Cardiac muscle cell (in vitro differentiated cells and primary cell): Measurements from ENCODE around the gene DENND5B. TPM values are rescaled to one million over a fixed set of nuclear protein-coding genes. Genes with fewer than 3 reads are reported as not detected.

Experiments used
- DNase-seq, 2 donors: peaks; one replicate each; pipeline versions ENCODE4 v3.0.0 to v3.0.0-alpha.2; 2010 to 2017; ENCODE audit warnings: low read depth in 1 of 2, low spot score in 1 of 2
- H3K27ac ChIP-seq: fragments of 200-600 bp; sonication (generic); 2 replicates; pipeline ENCODE4 v1.5.1; 2016
- H3K27me3 ChIP-seq: fragments of 200-600 bp; sonication (generic); 2 replicates; pipeline ENCODE4 v1.6.0; 2016; ENCODE audit warnings: control low read depth
- H3K36me3 ChIP-seq: fragments of 200-600 bp; sonication (generic); 2 replicates; pipeline ENCODE4 v1.5.1; 2016; ENCODE audit warnings: control low read depth
- H3K4me1 ChIP-seq: fragments of 200-600 bp; sonication (generic); 2 replicates; pipeline ENCODE4 v1.8.1; 2017; ENCODE audit warnings: low read depth, mild to moderate bottlenecking, mixed run types
- H3K4me3 ChIP-seq: fragments of 200-600 bp; sonication (generic); 2 replicates; pipeline ENCODE4 v1.5.1; 2016; ENCODE audit warnings: mild to moderate bottlenecking
- H3K9me3 ChIP-seq: fragments of 200-600 bp; sonication (generic); 2 replicates; pipeline ENCODE4 v1.5.1; 2017; ENCODE audit warnings: low read depth, mild to moderate bottlenecking, control low read depth
- polyA plus RNA-seq: library from polyadenylated mRNA; unstranded; fragments of >200 nt; fragmentation: Nextera tagmentation; extraction: Ambion mirVana; gene quantifications from 2 replicates; pipeline ENCODE4 v1.2.1, GENCODE V29; 2016
- total RNA-seq: library from RNA; depleted of rRNA; stranded (reverse); fragments of >200 nt; gene quantifications from 2 replicates; pipeline ENCODE4 v1.2.3, GENCODE V29; 2016
- TF ChIP-seq, protein P1 (sequence below): IDR thresholded peaks from 2 replicates; pipeline ENCODE4 v1.5.1; 2012; ENCODE audit warnings: low read depth, mild to moderate bottlenecking, low read length

Gene DENND5B
- total and polyA plus RNA-seq, 2 experiments from 2014 or later = 40.4 to 121 TPM

DNA sequence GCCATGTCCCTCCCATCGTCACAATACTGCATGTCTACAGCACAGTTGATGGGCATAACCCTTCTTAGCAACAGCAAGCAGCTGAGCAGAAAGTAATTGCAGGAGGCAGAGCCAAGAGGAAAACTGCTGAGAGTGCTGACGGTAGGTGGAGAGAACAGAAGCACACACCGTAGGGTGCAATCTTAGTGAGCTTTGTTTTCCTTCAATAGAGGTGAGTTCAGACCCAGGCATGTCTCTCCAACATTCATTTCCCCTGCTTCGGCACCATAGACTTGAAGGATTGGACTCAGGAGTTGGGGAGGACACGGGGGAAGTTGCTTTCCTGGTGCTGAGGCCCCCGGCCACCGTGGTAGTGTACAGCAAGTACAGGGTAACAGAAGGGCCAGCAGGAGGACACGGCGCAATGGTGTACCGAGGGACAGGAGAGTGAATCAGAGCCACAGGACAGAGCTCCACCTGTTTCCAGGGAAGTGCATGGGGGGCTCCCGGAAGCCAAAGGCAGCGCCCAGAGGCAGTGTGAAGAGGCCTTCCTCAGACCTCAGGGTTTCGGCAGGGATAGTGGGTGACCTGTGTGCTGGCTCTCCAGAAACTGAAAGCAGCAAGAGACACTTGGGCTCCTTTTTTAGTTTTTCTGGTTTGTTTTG lies 228.7 kb downstream of the DENND5B start:
- Histone ChIP-seq H3K4me1 (peaks cover 5% of the 10 kb centered on the region), H3K27me3 (no peaks in the 10 kb centered on the region), H3K9me3 (no peaks in the 10 kb centered on the region), H3K4me3 (no peak overlapping the region), H3K27ac (no peak overlapping the region), H3K36me3 (no peaks in the 10 kb centered on the region)
- DNase-seq = peak in 1 of 2 donors; percentile 25
- TF ChIP-seq, protein P1, sequence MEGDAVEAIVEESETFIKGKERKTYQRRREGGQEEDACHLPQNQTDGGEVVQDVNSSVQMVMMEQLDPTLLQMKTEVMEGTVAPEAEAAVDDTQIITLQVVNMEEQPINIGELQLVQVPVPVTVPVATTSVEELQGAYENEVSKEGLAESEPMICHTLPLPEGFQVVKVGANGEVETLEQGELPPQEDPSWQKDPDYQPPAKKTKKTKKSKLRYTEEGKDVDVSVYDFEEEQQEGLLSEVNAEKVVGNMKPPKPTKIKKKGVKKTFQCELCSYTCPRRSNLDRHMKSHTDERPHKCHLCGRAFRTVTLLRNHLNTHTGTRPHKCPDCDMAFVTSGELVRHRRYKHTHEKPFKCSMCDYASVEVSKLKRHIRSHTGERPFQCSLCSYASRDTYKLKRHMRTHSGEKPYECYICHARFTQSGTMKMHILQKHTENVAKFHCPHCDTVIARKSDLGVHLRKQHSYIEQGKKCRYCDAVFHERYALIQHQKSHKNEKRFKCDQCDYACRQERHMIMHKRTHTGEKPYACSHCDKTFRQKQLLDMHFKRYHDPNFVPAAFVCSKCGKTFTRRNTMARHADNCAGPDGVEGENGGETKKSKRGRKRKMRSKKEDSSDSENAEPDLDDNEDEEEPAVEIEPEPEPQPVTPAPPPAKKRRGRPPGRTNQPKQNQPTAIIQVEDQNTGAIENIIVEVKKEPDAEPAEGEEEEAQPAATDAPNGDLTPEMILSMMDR = no peak

DNA sequence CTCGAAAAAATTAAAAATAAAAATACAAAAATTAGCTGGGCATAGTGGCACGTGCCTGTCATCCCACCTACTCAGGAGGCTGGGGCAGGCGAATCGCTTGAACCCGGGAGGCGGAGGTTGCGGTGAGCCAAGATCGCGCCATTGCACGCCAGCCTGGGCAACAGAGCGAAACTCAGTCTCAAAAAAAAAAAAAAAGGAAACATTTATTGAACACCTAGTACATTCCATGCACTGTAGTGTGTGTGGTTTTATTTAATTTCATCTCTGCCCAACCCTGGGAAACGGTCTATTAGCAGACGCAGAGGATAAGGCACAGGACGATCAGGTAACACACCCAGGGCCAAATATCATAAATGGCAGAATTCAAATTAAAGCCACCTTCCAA lies 229.2 kb downstream of the DENND5B start:
- no peaks in the 10 kb centered on the region for H3K27me3 ChIP-seq
- no peaks in the 10 kb centered on the region for H3K36me3 ChIP-seq
- no peak overlapping the region for H3K27ac ChIP-seq
- no peak for DNase-seq
- no peaks in the 10 kb centered on the region for H3K9me3 ChIP-seq
- TF ChIP-seq, protein P1 = no peak
- H3K4me1 ChIP-seq = peaks cover 5% of the 10 kb centered on the region
- no peak overlapping the region for H3K4me3 ChIP-seq

DNA sequence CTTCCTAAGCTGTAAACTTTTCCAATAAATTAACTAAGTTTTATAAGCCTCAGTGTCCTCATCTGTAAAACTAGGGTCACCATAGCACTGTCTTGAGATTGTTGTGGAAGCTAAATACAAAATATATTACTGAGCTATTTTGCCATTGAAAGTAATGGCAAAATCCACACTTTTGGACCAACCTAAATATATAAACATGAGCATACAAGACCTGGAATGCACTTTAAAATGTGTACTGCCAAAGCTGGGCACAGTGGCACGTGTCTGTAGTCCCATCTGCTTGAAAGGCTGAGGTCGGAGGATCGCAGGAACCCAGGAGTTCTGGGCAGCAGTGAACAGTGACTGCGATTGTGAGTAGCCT lies 235.2 kb downstream of the DENND5B start:
- TF ChIP-seq, protein P1 = no peak
- H3K27me3 ChIP-seq = no peaks in the 10 kb centered on the region
- no peak overlapping the region for H3K4me3 ChIP-seq
- H3K27ac ChIP-seq = no peak overlapping the region
- no peaks in the 10 kb centered on the region for H3K9me3 ChIP-seq
- H3K36me3 ChIP-seq = no peaks in the 10 kb centered on the region
- DNase-seq = no peak
- H3K4me1 ChIP-seq = no peaks in the 10 kb centered on the region

DNA sequence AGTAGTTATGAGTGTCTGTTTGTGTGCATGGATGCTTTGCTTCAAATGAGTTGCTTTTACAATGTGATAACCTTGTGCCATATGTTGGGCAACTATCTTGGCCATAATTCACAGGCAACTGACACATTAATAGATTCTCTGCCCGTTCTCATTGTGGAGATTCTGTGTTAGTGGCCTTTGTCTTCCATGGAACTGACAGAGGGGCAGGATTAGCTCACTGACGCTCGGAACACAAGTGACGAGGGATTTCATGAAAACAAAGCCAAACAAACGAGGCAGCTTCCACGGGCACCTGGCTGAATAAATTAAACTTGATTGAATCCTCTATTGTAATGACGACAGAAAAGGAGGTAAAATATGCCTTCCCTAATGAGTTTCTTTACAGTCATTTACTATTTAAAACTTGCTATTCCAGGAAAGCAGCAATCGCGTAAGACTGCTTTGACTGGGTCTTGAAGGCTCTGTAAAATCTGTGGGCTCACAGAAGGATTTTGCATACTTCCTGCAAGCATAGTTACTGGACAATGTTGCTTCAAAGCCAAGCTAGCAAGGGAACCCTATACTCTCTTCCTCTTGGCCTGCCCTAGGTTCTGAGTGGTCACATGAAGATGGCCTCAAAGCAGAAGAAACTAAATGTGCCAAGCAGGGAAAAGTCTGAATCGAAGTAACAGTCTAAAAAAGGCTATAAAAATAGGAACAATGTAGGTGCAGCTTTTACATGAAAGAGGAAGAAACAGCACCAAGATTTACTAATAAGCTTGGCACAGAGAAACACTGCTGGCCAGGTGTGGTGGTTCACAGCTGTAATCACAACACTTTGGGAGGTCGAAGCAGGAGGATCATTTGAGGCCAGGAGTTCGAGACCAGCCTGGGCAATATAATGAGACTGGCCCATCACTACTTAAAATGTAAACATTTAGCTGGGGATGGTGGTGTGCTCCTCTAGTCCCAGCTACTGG lies 236.9 kb downstream of the DENND5B start:
- DNase-seq = no peak
- H3K36me3 ChIP-seq = no peaks in the 10 kb centered on the region
- H3K27ac ChIP-seq = no peak overlapping the region
- H3K9me3 ChIP-seq = no peaks in the 10 kb centered on the region
- no peaks in the 10 kb centered on the region for H3K4me1 ChIP-seq
- H3K27me3 ChIP-seq = no peaks in the 10 kb centered on the region
- TF ChIP-seq, protein P1 = no peak
- H3K4me3 ChIP-seq = no peak overlapping the region

DNA sequence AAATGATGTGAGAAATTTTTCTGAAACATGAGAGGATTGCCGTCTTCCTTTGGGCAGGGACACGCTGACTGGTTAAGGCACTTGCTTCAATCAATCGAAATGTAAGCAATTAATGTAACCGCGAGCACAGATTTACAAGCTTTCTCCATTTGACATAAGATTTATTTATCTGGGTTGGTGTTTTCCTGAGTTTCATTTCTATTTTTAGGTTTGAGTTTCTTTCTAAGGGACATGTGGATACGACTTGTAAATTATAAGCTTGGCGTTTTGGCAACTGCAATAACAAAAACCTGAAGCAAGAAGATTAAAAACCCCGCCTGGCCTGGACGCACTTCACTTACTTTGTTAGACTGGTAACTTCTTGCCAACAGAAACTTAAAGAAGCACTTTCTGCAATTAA lies 244.7 kb downstream of the DENND5B start:
- Histone ChIP-seq H3K27ac (no peak overlapping the region), H3K27me3 (no peaks in the 10 kb centered on the region), H3K36me3 (no peaks in the 10 kb centered on the region), H3K4me3 (no peak overlapping the region), H3K4me1 (no peaks in the 10 kb centered on the region), H3K9me3 (no peaks in the 10 kb centered on the region)
- DNase-seq = no peak
- TF ChIP-seq, protein P1 = no peak
